ENCODE results near the gene FAM107B.

The FAM107B gene

DNA sequence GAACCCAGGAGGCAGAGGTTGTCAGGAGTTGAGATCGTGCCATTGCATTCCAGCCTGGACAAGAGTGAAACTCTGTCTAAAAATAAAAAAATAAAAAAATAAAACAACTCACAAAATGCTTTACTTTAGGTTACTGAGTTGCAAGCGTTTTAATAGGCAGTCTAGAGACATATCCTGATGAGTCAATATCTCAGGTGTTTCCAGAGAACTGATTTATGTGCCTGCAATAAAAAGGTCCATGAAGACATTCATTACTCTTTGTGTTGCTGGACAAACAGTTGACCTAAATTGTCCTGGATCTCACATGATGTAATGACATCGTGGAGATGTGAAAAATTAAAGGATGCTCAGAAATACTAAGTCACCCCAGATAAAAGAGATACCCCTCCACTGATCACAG is 31.6 kb upstream of the FAM107B start:
- Histone ChIP-seq H3K4me3 (ENCODE audit: low read depth, low read length) (no peak overlapping the region), H3K9me3 (ENCODE audit: control insufficient read depth, insufficient read depth, low read depth, low read length) (no peaks in the 10 kb centered on the region), H3K36me3 (ENCODE audit: control insufficient read depth in 2 of 2, insufficient read depth in 1 of 2, low read length in 2 of 2) (no peaks in the 10 kb centered on the region), H3K4me1 (ENCODE audit: control insufficient read depth, insufficient read depth, low read length) (no peaks in the 10 kb centered on the region), H3K27ac (ENCODE audit: extremely low read depth, low read depth, low read length) (no peak overlapping the region)
- ChIA-PET POLR2A (no interaction called here), CTCF (no interaction called here)
- no peak for TF ChIP-seq BCL11A (tag by site-specific recombination; IDR thresholded peaks at IDR 0.05; ENCODE audit: low read depth)
- no peak for TF ChIP-seq SALL2 (tag by site-specific recombination; IDR thresholded peaks at IDR 0.05; ENCODE audit: borderline replicate concordance)
- TF ChIP-seq ZNF654 (tag by site-specific recombination; IDR thresholded peaks at IDR 0.05; ENCODE audit: low read depth): no peak
- TF ChIP-seq YY1 (tag by site-specific recombination; IDR thresholded peaks at IDR 0.05): no peak
- no peak for TF ChIP-seq ZNF138 (tag by site-specific recombination; IDR thresholded peaks at IDR 0.05; ENCODE audit: borderline replicate concordance)
- no peak for TF ChIP-seq GLIS1 (tag by site-specific recombination; IDR thresholded peaks at IDR 0.05)
- no peak for TF ChIP-seq ZNF133 (tag by site-specific recombination; IDR thresholded peaks at IDR 0.05)
- no peak for TF ChIP-seq ZNF768 (tag by site-specific recombination; IDR thresholded peaks at IDR 0.05)
- TF ChIP-seq, protein P1, sequence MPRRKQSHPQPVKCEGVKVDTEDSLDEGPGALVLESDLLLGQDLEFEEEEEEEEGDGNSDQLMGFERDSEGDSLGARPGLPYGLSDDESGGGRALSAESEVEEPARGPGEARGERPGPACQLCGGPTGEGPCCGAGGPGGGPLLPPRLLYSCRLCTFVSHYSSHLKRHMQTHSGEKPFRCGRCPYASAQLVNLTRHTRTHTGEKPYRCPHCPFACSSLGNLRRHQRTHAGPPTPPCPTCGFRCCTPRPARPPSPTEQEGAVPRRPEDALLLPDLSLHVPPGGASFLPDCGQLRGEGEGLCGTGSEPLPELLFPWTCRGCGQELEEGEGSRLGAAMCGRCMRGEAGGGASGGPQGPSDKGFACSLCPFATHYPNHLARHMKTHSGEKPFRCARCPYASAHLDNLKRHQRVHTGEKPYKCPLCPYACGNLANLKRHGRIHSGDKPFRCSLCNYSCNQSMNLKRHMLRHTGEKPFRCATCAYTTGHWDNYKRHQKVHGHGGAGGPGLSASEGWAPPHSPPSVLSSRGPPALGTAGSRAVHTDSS (tag by site-specific recombination; IDR thresholded peaks at IDR 0.05): no peak
- TF ChIP-seq, protein P2, sequence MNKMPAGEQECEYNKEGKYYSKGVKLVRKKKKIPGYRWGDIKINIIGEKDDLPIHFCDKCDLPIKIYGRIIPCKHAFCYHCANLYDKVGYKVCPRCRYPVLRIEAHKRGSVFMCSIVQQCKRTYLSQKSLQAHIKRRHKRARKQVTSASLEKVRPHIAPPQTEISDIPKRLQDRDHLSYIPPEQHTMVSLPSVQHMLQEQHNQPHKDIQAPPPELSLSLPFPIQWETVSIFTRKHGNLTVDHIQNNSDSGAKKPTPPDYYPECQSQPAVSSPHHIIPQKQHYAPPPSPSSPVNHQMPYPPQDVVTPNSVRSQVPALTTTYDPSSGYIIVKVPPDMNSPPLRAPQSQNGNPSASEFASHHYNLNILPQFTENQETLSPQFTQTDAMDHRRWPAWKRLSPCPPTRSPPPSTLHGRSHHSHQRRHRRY (tag by site-specific recombination; IDR thresholded peaks at IDR 0.05): no peak
- TF ChIP-seq ZNF16 (tag by site-specific recombination; IDR thresholded peaks at IDR 0.05; ENCODE audit: low read depth): no peak
- no peak for TF ChIP-seq ZNF248 (tag by site-specific recombination; IDR thresholded peaks at IDR 0.05)
- TF ChIP-seq ZNF132 (tag by site-specific recombination; IDR thresholded peaks at IDR 0.05; ENCODE audit: borderline replicate concordance): no peak
- TF ChIP-seq ZNF549 (tag by site-specific recombination; IDR thresholded peaks at IDR 0.05): no peak
- no peak for TF ChIP-seq MEIS1 (CRISPR knock-in tag; IDR thresholded peaks at IDR 0.05; ENCODE audit: borderline replicate concordance)

DNA sequence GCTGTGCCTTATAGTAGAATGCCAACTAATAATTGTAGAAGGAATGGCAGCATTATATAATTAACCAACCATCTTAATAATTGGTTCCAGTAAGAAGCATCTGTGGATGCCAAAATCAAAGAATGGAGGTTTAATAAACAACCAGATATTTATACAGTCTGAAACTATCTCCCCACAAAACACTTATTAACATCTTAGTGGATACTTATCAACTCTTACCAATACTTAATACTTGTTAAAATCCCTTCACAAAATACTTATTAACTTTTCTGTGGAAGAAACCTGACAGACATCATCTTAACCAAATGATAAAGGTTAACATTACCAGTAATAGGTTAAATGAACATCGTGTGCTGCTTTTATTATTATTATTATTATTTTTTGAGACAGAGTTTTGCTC is 29.1 kb upstream of the FAM107B start:
- TF ChIP-seq SALL2 (tag by site-specific recombination; IDR thresholded peaks at IDR 0.05; ENCODE audit: borderline replicate concordance) (no peak), HOXC10 (CRISPR knock-in tag; IDR thresholded peaks at IDR 0.05) (no peak), ZNF626 (tag by site-specific recombination; IDR thresholded peaks at IDR 0.05) (no peak), ZFP37 (tag by site-specific recombination; IDR thresholded peaks at IDR 0.05) (no peak), ZNF558 (tag by site-specific recombination; IDR thresholded peaks at IDR 0.05) (no peak), HOXD13 (CRISPR knock-in tag; IDR thresholded peaks at IDR 0.05; ENCODE audit: borderline replicate concordance) (no peak), ZBTB8A (tag by site-specific recombination; IDR thresholded peaks at IDR 0.05) (no peak), ZNF132 (tag by site-specific recombination; IDR thresholded peaks at IDR 0.05; ENCODE audit: borderline replicate concordance) (no peak), SCRT1 (tag by site-specific recombination; IDR thresholded peaks at IDR 0.05; ENCODE audit: borderline replicate concordance) (no peak)
- TF ChIP-seq, protein P3, sequence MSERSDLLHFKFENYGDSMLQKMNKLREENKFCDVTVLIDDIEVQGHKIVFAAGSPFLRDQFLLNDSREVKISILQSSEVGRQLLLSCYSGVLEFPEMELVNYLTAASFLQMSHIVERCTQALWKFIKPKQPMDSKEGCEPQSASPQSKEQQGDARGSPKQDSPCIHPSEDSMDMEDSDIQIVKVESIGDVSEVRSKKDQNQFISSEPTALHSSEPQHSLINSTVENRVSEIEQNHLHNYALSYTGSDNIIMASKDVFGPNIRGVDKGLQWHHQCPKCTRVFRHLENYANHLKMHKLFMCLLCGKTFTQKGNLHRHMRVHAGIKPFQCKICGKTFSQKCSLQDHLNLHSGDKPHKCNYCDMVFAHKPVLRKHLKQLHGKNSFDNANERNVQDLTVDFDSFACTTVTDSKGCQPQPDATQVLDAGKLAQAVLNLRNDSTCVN (tag by site-specific recombination; optimal IDR thresholded peaks at IDR 0.05): no peak
- H3K27ac ChIP-seq (ENCODE audit: extremely low read depth, low read depth, low read length): no peak overlapping the region
- H3K4me3 ChIP-seq (ENCODE audit: low read depth, low read length): no peak overlapping the region
- no peaks in the 10 kb centered on the region for H3K4me1 ChIP-seq (ENCODE audit: control insufficient read depth, insufficient read depth, low read length)
- ChIA-PET CTCF (no interaction called here), POLR2A (no interaction called here)
- H3K36me3 ChIP-seq (ENCODE audit: control insufficient read depth in 2 of 2, insufficient read depth in 1 of 2, low read length in 2 of 2): no peaks in the 10 kb centered on the region
- H3K9me3 ChIP-seq (ENCODE audit: control insufficient read depth, insufficient read depth, low read depth, low read length): no peaks in the 10 kb centered on the region

All from HEK293 (cell line).